Suppressor macrophage (primary cell): ENCODE results near the gene GRIN3A.
A peak's percentile ranks its signal among the peaks of the same experiment; 100 is the strongest.
"Not testable (repeated sequence)": the region's sequence is repeated elsewhere in the genome, so short reads cannot be mapped to it uniquely, and the experiment has no call there.

Experiments used
- DNase-seq, 4 experiments: peaks; one replicate each; pipeline ENCODE4 v3.0.0-alpha.2; 2020 to 2022
- total RNA-seq, 17 experiments: gene quantifications; one replicate each; lab custom pipeline; 2026; ENCODE audit warnings: mixed read lengths in 6 of 17, inconsistent platforms in 3 of 17; lab: John Stamatoyannopoulos, UW

The GRIN3A gene
- total RNA-seq: 1.1 to 7.7 (median 4.1) reads per million in 17 experiments

DNA sequence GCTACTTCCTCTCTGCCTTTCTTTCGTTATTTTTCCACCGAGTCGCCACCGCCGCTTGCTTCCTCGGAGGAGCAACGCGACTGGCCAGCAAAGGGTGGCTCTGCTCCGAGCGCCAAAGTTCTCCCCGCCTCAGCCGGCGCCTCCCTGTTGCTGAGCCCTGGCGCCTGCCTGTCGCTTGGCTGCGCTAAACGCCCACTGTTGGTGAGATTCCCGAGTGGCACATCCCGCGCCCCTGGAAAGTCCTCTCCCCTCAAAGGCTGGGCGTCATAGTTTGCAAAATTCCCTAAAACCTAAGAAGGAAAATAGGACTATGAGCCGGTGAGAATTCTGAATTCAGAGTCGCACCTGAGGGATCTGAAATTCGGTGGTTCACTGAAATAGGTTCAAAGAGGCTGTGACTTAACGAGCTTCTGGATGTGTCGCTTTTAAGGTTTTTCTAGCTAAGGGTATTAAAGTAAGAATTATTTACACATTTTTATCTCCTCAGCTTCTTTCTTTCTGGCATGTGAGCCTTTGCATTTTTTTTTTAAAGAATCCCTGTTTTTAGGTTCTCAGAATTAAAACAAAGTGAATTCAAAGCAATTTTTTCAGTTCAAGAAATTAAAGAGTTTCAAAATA, at the start of gene GRIN3A:
TSS of gene GRIN3A (minus strand) at position 82 of the 618 bp plus-strand sequence. CDS start 668 bp downstream, outside the sequence.
- DNase-seq: peak in 2 of 4 experiments; percentile 10 to 21

GRCh38 chr9:101787891-101788290, 49.4 kb upstream of the GRIN3A start:
- DNase-seq: no peak

- no peak for DNase-seq
Observed at GRCh38 chr9:101778332-101778731, 39.9 kb upstream of the GRIN3A start.

DNA sequence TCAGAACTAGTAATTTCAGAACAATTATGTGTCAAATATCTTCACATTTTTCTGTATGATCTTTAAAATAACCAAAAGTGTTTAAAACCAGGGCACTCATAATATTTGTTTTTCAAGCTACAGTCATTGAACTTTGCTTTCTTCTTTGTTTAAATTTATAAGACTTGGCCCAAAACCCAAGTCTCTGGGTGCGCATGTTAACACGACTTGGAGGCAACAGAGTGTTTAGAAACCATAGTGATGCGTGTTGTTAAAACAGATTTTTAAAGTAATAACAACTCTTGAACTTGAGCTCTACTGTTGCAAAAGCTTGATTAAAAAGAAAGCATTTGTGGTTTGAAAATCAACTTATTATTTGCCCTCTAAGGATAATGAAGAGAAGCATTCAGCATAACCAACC, 26.0 kb upstream of the GRIN3A start:
- DNase-seq: no peak

DNA sequence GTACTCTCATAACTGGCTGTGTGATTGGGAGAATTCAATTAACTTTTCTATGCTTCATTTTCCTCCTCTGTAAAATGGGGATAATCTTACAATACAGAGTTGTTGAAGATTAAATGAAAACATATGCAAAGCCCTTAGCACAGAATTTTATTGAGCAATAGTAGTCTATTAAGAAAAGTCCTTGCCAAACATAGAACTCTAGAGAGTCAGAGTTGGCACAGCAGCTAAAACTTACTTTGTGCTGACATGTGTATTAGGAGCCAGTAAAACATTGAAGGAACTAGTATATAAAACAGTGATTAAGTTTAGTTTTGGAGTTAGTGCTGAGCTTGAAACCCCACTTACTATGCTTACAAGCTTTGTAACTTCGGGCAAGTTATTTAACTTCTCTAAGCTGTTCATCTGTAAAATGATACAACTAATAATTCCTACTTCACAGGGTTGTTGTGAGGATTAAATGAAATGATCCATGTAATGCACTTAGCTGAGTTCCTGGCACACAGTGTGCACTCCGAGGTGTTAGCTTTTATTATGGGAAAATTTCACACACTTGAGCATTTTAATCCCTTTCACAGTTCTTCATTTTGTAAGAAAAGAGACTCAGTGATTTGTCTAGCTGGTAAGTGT, 20.0 kb upstream of the GRIN3A start:
- no peak for DNase-seq

DNA sequence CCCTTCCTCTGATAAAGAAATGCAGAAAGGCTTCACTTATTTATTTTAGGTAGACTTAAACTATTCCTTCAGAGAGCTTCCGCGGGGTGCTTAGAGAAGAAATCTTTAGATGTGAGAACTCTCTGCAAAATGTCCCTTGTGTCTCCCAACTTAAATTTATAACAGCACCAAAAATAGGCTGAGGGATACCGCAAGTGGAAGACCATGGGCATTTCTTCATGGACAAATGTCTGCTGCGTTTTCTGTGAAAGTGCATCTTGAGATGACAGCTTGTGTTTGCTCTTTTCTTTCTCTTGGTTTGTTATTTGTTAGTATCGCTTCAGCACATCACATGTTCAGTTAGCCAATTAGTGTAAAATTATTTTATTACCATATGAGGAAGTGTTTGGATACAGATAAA, 15.3 kb upstream of the GRIN3A start:
- DNase-seq: no peak

GRCh38 chr9:101751895-101752294, 13.4 kb upstream of the GRIN3A start:
- no peak for DNase-seq

GRCh38 chr9:101739311-101739710, 864 bp upstream of the GRIN3A start:
- DNase-seq: no peak

GRCh38 chr9:101737705-101738565, 512 bp downstream of the GRIN3A start:
- DNase-seq: peak in 2 of 4 experiments; percentile 12 to 13

GRCh38 chr9:101737165-101737704, 1.2 kb downstream of the GRIN3A start:
- DNase-seq: no peak

DNA sequence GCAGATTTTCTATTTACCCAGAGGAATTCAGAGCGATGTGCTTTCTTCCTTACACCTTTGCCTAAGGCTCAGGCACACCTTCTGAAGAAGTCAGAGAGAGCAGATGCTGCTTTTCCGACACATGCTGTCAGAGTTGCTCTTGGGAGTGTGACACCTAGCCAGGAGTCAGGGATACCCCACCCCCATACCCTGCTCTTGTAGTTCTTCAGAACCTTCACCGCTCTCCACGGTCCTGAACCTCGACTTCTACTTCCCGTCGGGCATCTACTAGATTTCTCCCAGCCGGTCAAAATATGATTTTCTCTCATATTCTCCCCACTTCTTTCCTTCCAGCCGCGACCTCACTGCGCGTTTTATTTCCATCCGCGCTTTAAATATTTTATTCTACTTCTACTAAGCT, 1.7 kb downstream of the GRIN3A start:
- peak in 2 of 4 experiments; percentile 30 to 34 for DNase-seq

- DNase-seq: no peak
Observed at GRCh38 chr9:101731429-101731828, 7.0 kb downstream of the GRIN3A start.

GRCh38 chr9:101727612-101728524, 10.6 kb downstream of the GRIN3A start:
- DNase-seq: peak; percentile 41 to 61 (median 54)

GRCh38 chr9:101724271-101724670, 14.2 kb downstream of the GRIN3A start:
- DNase-seq: not testable (repeated sequence)

DNA sequence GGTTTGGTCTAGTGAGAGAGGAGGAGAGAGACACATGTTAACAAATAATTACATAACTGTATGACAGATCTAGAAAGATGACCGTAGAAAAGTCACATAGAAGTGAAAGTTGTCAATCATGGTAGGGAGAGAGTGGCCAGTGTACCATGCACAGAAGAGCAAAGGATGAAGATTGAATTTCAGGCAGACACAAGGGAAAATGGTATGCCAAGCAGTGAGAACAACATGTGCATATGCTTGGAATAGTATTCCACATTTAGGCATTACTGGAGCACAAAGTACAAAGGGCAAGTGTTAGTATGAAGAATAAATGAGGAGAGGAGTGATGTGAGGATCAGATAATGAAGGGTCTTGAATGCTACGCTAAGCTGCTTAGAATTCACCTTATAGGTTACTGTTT, 20.3 kb downstream of the GRIN3A start:
- no peak for DNase-seq

- DNase-seq: no peak
Observed at GRCh38 chr9:101716629-101717028, 21.8 kb downstream of the GRIN3A start.

DNA sequence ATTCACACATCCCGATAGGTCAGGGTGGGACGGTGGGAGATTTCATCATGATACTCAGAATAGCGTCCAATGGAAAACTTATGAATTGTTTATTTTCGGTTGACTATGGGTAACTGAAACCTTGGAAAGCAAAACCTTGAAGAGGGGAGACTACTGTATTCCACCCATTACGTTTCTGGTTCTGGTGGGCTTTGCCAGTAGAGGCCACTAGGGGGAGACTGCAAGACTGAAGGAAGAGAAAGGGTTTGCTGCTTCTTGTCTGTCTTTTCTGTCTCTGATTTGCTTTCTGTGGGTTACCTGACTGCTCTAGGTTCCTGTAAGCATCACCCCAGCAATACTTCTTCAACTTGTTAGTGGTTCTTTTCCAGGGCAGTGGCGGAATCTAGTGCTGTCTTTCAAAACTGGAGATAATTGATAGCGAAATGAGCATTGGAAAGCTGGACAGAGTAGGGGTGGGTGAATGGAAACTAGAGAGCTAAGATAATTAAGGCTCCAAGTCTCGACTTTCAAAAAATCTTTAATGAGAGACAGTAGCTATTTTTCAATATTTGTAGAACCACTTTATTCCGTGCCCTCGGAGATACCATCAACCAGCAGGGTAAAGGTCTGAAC, 27.0 kb downstream of the GRIN3A start:
- DNase-seq: peak; percentile 33 to 55 (median 46)

DNA sequence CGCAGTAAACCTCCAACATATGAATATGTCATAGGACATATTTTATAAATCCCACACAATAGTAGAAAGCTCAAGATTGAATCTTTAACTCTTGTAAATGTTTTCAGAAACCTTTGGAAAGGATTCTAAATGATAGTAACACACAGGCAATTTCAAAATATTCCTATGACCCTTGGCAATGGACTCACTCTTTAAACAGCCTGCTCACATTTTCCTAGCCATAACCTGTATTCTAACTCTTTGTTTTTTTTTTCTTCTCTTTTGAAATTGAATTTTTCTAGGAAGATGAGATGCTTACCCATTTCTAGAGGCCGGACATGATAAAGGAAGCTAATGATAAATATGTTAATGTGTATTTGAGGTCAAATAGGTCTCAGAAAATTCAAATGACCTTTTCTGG, 29.6 kb downstream of the GRIN3A start:
- DNase-seq: no peak

DNA sequence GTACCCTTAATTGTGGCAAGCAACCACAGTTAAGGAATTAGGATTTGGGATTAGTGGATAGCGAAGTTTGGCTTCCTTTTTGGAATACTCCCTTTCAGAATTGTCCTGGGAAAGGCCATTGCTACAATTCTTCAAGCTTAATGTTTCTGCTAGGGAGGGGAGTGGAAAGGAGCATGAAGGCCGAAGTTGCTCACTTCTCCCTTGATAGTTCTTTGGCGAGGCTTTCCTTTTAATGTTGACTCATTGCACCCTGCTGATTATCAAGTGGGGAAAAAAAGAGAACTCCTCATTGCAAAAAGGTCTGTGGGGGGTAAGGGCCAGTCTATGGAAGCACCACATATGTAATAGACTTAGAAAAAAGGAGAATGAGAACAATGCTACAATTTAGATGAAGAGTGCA, 30.7 kb downstream of the GRIN3A start:
- DNase-seq: peak in 2 of 4 experiments; percentile 2 to 21

GRCh38 chr9:101706997-101707396, 31.4 kb downstream of the GRIN3A start:
- no peak for DNase-seq

DNA sequence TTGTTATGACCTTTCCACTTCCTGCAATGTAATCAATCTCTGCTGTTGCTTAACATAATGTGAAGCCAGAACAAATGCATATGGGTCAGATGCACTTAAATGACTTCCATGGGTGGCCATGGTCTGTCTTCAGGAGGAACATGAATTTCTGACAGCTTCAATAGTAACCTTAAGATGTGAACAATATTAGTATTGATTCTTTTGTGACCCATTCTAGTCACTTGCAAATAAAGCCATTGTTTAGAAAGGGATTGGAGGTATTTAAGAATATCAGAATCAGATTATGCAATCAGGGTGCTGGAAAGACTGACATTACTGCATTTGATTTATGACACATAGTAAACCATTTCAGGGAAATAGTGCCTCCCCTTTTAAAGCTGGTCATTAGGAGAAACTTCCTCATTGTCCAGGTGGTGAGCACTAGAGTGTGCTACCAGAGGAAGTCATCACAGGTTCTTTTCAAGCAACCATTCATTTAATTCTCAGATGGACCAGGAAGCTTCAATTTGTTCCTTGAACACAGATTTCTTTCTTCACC, 32.1 kb downstream of the GRIN3A start:
- peak in 1 of 4 experiments; percentile 9 for DNase-seq
